Measurements from ENCODE around the gene DNASE1.

Gene DNASE1

DNA sequence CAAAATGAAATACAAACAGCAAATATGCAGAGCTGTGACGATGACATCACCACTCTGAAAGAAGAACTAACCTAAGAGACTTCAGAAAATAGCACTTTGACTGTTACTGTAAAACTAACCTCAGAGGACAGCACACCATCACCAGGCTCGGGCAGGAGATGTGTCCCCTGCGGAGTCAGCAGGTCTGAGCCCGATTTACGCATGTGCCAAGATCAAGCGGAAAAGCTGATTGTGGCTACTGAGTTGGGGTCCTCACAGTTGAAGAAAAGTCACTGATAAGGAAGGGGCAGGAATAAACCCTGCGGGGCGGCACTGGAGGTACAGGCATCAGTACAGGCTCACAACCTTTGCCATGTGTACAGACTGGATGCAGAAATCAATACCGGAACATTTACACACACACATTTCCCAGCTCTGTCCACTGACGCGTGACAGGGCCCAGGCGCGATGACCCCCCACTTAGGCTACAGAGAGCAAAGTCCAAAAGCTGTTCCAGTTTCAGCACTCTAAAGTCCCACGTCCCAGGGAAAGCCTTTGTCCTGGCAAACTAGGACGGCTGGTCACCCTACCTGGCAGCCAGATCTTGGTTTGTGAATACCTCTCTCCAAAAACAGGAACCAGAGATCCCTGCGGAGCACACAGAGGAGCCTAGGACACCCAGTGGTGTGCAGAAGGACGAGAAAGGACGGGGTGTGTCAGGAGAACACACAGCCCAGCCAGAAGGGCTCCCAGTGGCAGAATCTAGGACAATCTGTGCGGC, 41.3 kb downstream of the DNASE1 start:
- no peak overlapping the region for H3K4me3 ChIP-seq (ENCODE audit: low read depth, low read length)
- in situ Hi-C loops (cut with HindIII; ENCODE audit: low sequenced_read_pairs): no loop called here
- TF ChIP-seq, protein P1, sequence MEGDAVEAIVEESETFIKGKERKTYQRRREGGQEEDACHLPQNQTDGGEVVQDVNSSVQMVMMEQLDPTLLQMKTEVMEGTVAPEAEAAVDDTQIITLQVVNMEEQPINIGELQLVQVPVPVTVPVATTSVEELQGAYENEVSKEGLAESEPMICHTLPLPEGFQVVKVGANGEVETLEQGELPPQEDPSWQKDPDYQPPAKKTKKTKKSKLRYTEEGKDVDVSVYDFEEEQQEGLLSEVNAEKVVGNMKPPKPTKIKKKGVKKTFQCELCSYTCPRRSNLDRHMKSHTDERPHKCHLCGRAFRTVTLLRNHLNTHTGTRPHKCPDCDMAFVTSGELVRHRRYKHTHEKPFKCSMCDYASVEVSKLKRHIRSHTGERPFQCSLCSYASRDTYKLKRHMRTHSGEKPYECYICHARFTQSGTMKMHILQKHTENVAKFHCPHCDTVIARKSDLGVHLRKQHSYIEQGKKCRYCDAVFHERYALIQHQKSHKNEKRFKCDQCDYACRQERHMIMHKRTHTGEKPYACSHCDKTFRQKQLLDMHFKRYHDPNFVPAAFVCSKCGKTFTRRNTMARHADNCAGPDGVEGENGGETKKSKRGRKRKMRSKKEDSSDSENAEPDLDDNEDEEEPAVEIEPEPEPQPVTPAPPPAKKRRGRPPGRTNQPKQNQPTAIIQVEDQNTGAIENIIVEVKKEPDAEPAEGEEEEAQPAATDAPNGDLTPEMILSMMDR (IDR thresholded peaks at IDR 0.05; ENCODE audit: low read depth, low read length): no peak
- no peak for DNase-seq (ENCODE audit: low read depth, low spot score)

DNA sequence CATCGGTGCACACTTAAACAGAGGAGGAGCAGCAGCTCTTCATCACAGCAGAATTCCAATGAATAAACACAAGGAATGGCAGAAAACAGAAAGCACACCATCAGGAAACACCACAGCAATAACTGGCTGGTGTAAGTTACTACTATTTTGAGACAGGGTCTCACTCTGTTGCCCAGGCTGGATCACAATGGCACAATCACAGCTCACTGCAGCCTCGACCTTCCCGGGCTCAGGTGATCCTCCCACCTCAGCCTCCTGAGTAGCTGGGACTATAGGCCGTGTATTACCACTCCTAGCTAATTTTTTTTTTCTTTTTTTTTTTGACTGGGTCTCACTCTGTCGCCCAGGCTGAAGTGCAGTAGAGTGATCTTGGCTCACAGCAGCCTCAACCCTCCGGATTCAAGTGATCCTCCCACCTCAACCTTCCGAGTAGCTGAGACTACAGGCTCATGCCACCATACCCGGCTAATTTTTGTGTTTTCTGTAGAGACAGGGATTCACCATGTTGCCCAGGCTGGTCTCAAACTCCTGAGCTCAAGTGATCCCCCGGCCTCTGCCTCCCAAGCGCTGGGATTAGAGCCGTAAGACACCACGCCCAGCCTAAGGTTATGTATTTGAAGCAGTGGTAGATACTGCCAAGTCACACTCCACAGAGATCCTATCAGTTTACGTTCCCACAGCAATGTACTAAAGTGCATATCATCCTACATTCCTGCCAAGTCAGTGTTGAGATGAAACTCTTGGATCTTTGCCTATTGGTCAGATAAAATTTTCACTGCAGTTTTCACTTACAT, 42.1 kb downstream of the DNASE1 start:
- in situ Hi-C loops (cut with HindIII; ENCODE audit: low sequenced_read_pairs): no loop called here

DNA sequence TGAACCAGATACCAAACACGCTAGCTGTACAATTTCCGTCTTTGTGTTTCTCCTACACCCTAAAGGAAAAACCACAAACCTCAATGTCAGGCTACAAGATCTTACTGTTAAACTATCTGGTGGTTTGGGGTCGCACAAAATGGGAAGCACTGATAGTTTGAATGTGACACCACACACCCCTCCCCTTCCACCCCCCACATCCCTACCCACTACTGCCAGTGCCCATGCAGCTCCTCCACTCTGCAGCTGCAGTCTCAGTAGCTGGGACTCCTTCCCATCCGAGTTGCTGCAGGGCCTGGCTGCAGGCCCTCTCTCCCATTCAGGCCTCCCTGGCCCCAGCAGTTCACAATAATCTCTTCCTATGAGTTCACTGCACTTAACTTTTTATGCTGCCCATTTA, 44.5 kb downstream of the DNASE1 start:
- DNase-seq (ENCODE audit: low read depth, low spot score): peak; percentile 39
- no peak overlapping the region for H3K4me3 ChIP-seq (ENCODE audit: low read depth, low read length)
- TF ChIP-seq, protein P1 (IDR thresholded peaks at IDR 0.05; ENCODE audit: low read depth, low read length): no peak
- in situ Hi-C loops (cut with HindIII; ENCODE audit: low sequenced_read_pairs): no loop called here

More for the DNA sequence above, 42.1 kb downstream of the DNASE1 start:
- H3K4me3 ChIP-seq (ENCODE audit: low read depth, low read length): no peak overlapping the region
- TF ChIP-seq, protein P1 (IDR thresholded peaks at IDR 0.05; ENCODE audit: low read depth, low read length): no peak
- DNase-seq (ENCODE audit: low read depth, low spot score): peak; percentile 66

DNA sequence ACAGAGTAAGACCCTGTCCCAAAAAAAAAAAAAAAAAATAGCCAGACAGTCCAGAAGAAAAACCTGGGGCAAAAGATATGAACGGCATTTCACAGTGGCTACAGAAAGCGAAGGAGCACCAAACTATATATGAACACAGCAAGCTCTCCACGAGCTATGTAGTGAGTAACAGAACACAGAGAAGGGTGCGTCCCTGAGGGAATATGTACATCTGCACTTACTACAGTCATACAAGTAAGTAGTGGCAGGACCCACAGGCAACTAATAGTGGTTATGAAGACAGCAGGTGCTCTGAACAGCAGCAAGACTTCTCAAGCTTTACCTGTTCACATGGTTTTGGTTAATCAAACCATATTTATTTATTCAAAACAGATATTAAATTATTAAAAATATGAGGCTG, 47.0 kb downstream of the DNASE1 start:
- in situ Hi-C loops (cut with HindIII; ENCODE audit: low sequenced_read_pairs): no loop called here
- TF ChIP-seq, protein P1 (IDR thresholded peaks at IDR 0.05; ENCODE audit: low read depth, low read length): no peak
- DNase-seq (ENCODE audit: low read depth, low spot score): no peak
- H3K4me3 ChIP-seq (ENCODE audit: low read depth, low read length): no peak overlapping the region

DNA sequence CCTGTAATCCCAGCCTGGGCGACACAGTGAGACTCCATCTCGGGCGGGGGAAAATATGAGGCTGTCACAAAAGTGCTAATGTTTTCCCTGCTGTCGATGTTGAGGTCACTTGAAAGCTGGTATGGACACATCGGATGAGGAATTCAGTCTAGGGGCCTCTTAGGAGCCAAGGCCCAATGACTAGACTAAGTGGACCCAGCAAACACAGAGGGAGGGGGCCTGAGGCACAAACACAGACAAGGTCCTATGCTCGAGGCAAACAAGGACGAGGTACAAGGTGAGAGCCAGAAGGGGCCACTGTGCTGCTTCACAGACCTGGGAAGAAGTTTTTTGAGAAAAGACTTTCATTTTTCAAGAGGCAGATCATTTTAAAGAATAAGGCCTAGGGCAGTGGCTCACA, 47.6 kb downstream of the DNASE1 start:
- in situ Hi-C loops (cut with HindIII; ENCODE audit: low sequenced_read_pairs): no loop called here
- no peak overlapping the region for H3K4me3 ChIP-seq (ENCODE audit: low read depth, low read length)
- no peak for DNase-seq (ENCODE audit: low read depth, low spot score)
- TF ChIP-seq, protein P1 (IDR thresholded peaks at IDR 0.05; ENCODE audit: low read depth, low read length): no peak

DNA sequence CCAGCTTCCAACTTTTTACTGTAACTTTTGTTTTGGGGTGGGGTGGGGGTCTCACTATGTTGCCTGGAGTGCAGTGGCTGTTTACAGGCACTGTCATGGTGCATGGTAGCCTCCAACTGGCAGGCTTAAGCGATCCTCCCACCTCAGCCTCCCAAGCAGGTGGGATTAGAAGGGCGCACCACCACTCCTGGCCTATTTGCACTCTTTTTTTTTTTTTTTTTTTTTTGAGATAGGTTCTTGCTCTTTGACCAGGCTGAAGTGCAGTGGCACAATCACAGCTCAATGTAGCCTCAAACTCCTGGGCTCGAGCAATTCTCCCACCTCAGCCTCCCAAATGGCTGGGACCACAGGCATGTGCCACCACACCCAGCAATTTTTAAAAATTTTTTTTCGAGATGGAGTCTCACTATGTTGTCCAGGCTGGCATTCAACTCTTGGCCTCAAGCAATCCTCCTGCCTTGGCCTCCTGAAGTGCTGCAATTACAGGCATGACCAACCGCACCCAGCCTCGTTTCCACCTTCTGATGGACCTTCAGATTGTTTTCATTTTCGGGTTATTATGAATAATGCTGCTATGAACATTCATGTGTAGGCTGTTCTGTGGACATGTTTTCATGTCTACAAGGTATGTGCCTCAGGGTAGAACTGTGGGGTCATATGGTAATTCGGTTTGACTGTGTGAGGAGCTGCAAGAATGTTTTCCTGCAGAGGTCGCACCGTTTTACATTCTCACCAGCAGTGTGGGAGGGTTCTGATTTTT, 51.9 kb downstream of the DNASE1 start:
- TF ChIP-seq, protein P1 (IDR thresholded peaks at IDR 0.05; ENCODE audit: low read depth, low read length): no peak
- DNase-seq (ENCODE audit: low read depth, low spot score): no peak
- no peak overlapping the region for H3K4me3 ChIP-seq (ENCODE audit: low read depth, low read length)
- in situ Hi-C loops (cut with HindIII; ENCODE audit: low sequenced_read_pairs): no loop called here

Data from astrocyte of the spinal cord (primary cell).